Measurements from ENCODE around the gene FREM3. TPM values are rescaled to one million over a fixed set of nuclear protein-coding genes. Genes with fewer than 3 reads are reported as not detected.
"Not testable (repeated sequence)": the region's sequence is repeated elsewhere in the genome, so short reads cannot be mapped to it uniquely, and the experiment has no call there.

Gene FREM3
- total and polyA plus RNA-seq, 2 donors (not counting 1 experiment from before 2014, with no cell fraction given) = not detected

- H2AFZ ChIP-seq (ENCODE audit: low read length) = no peak overlapping the region
- H3K9ac ChIP-seq (ENCODE audit: insufficient read depth, low read length) = no peak overlapping the region
- TF ChIP-seq CTCF (conservative IDR thresholded peaks at IDR 0.05 in 1 of 2, IDR thresholded peaks at IDR 0.05 in 1 of 2; ENCODE audit: low read depth in 1 of 2, low read length in 2 of 2) = no peak
- no peak for TF ChIP-seq EZH2 (IDR thresholded peaks at IDR 0.05; ENCODE audit: low read length, missing control alignments)
- no peak overlapping the region for H3K4me2 ChIP-seq (ENCODE audit: extremely low read depth, insufficient read depth, low read length)
- H3K36me3 ChIP-seq (ENCODE audit: control insufficient read depth, insufficient read depth, low read length) = no peaks in the 10 kb centered on the region
- H3K27ac ChIP-seq (ENCODE audit: insufficient read depth, low read length) = no peak overlapping the region
- no peak overlapping the region for H3K4me3 ChIP-seq (replicated peaks in 1 of 4; ENCODE audit: control extremely low read depth in 1 of 4, insufficient read depth in 1 of 4, low read depth in 3 of 4, low read length in 4 of 4)
- H3K79me2 ChIP-seq (ENCODE audit: control insufficient read depth, insufficient read depth, low read length) = no peaks in the 10 kb centered on the region
- DNase-seq (ENCODE audit: low read depth in 2 of 2) = no peak
- no peaks in the 10 kb centered on the region for H3K27me3 ChIP-seq (ENCODE audit: control insufficient read depth, insufficient read depth, low read length)
- H4K20me1 ChIP-seq (ENCODE audit: control insufficient read depth, extremely low read depth, insufficient read depth, low read length) = no peaks in the 10 kb centered on the region
- no peaks in the 10 kb centered on the region for H3K4me1 ChIP-seq (ENCODE audit: control insufficient read depth, extremely low read depth, insufficient read depth, low read length)
- H3K9me3 ChIP-seq (ENCODE audit: control insufficient read depth, insufficient read depth, low read depth, low read length) = no peaks in the 10 kb centered on the region
These were observed 26.2 kb upstream of the FREM3 start for GRCh38 chr4:143726714-143727113.

GRCh38 chr4:143721317-143721716 lies 20.8 kb upstream of the FREM3 start:
- no peak for TF ChIP-seq CTCF (conservative IDR thresholded peaks at IDR 0.05 in 1 of 2, IDR thresholded peaks at IDR 0.05 in 1 of 2; ENCODE audit: low read depth in 1 of 2, low read length in 2 of 2)
- TF ChIP-seq EZH2 (IDR thresholded peaks at IDR 0.05; ENCODE audit: low read length, missing control alignments) = no peak
- H3K9ac ChIP-seq (ENCODE audit: insufficient read depth, low read length) = no peak overlapping the region
- no peak for DNase-seq (ENCODE audit: low read depth in 2 of 2)

GRCh38 chr4:143718748-143719147 lies 18.3 kb upstream of the FREM3 start:
- H3K36me3 ChIP-seq (ENCODE audit: control insufficient read depth, insufficient read depth, low read length); H3K27me3 ChIP-seq (ENCODE audit: control insufficient read depth, insufficient read depth, low read length); H3K4me3 ChIP-seq (replicated peaks in 1 of 4; ENCODE audit: control extremely low read depth in 1 of 4, insufficient read depth in 1 of 4, low read depth in 3 of 4, low read length in 4 of 4); H3K79me2 ChIP-seq (ENCODE audit: control insufficient read depth, insufficient read depth, low read length); H3K9me3 ChIP-seq (ENCODE audit: control insufficient read depth, insufficient read depth, low read depth, low read length); H3K4me2 ChIP-seq (ENCODE audit: extremely low read depth, insufficient read depth, low read length); H3K4me1 ChIP-seq (ENCODE audit: control insufficient read depth, extremely low read depth, insufficient read depth, low read length); H3K27ac ChIP-seq (ENCODE audit: insufficient read depth, low read length); H3K9ac ChIP-seq (ENCODE audit: insufficient read depth, low read length); H4K20me1 ChIP-seq (ENCODE audit: control insufficient read depth, extremely low read depth, insufficient read depth, low read length); DNase-seq (ENCODE audit: low read depth in 2 of 2); H2AFZ ChIP-seq (ENCODE audit: low read length): not testable (repeated sequence)

More at GRCh38 chr4:143721317-143721716, 20.8 kb upstream of the FREM3 start:
- no peak overlapping the region for H2AFZ ChIP-seq (ENCODE audit: low read length)
- no peaks in the 10 kb centered on the region for H3K36me3 ChIP-seq (ENCODE audit: control insufficient read depth, insufficient read depth, low read length)
- no peak overlapping the region for H3K4me3 ChIP-seq (replicated peaks in 1 of 4; ENCODE audit: control extremely low read depth in 1 of 4, insufficient read depth in 1 of 4, low read depth in 3 of 4, low read length in 4 of 4)
- H3K9me3 ChIP-seq (ENCODE audit: control insufficient read depth, insufficient read depth, low read depth, low read length) = no peaks in the 10 kb centered on the region
- H3K79me2 ChIP-seq (ENCODE audit: control insufficient read depth, insufficient read depth, low read length) = no peaks in the 10 kb centered on the region
- no peaks in the 10 kb centered on the region for H3K4me1 ChIP-seq (ENCODE audit: control insufficient read depth, extremely low read depth, insufficient read depth, low read length)
- no peaks in the 10 kb centered on the region for H4K20me1 ChIP-seq (ENCODE audit: control insufficient read depth, extremely low read depth, insufficient read depth, low read length)
- H3K27ac ChIP-seq (ENCODE audit: insufficient read depth, low read length) = no peak overlapping the region
- H3K4me2 ChIP-seq (ENCODE audit: extremely low read depth, insufficient read depth, low read length) = no peak overlapping the region
- no peaks in the 10 kb centered on the region for H3K27me3 ChIP-seq (ENCODE audit: control insufficient read depth, insufficient read depth, low read length)
